ENCODE data around the gene ZBTB20.
"Not testable (repeated sequence)": the region's sequence is repeated elsewhere in the genome, so short reads cannot be mapped to it uniquely, and the experiment has no call there.

The ZBTB20 gene

GRCh38 chr3:115147329-115148141 is 447 bp upstream of the ZBTB20 start:
- DNase-seq (ENCODE audit: low read depth): peak; percentile 96

- DNase-seq (ENCODE audit: low read depth): peak; percentile 33
Observed at GRCh38 chr3:115146032-115146417, 1.1 kb downstream of the ZBTB20 start.

- no peak for DNase-seq (ENCODE audit: low read depth)
Observed at GRCh38 chr3:115141033-115141757, 5.9 kb downstream of the ZBTB20 start.

GRCh38 chr3:115139072-115139471 is 8.0 kb downstream of the ZBTB20 start:
- no peak for DNase-seq (ENCODE audit: low read depth)

- no peak for DNase-seq (ENCODE audit: low read depth)
Observed at GRCh38 chr3:115134648-115135347, 12.3 kb downstream of the ZBTB20 start.

GRCh38 chr3:115127208-115127607 is 19.9 kb downstream of the ZBTB20 start:
- DNase-seq (ENCODE audit: low read depth): no peak

- DNase-seq (ENCODE audit: low read depth): no peak
Observed at GRCh38 chr3:115120597-115120996, 26.5 kb downstream of the ZBTB20 start.

GRCh38 chr3:115113367-115113766 is 33.7 kb downstream of the ZBTB20 start:
- no peak for DNase-seq (ENCODE audit: low read depth)

- no peak for DNase-seq (ENCODE audit: low read depth)
Observed at GRCh38 chr3:115111632-115112031, 35.5 kb downstream of the ZBTB20 start.

GRCh38 chr3:115110830-115111229 is 36.3 kb downstream of the ZBTB20 start:
- DNase-seq (ENCODE audit: low read depth): no peak

- DNase-seq (ENCODE audit: low read depth): not testable (repeated sequence)
Observed at GRCh38 chr3:115110066-115110465, 37.0 kb downstream of the ZBTB20 start.

GRCh38 chr3:115108614-115109013 is 38.5 kb downstream of the ZBTB20 start:
- DNase-seq (ENCODE audit: low read depth): no peak

- no peak for DNase-seq (ENCODE audit: low read depth)
Observed at GRCh38 chr3:115102046-115102445, 45.0 kb downstream of the ZBTB20 start.

- no peak for DNase-seq (ENCODE audit: low read depth)
Observed at GRCh38 chr3:115100806-115101205, 46.3 kb downstream of the ZBTB20 start.

GRCh38 chr3:115099986-115100571 is 47.0 kb downstream of the ZBTB20 start:
- DNase-seq (ENCODE audit: low read depth): no peak

- DNase-seq (ENCODE audit: low read depth): no peak
Observed at GRCh38 chr3:115099134-115099985, 47.7 kb downstream of the ZBTB20 start.

GRCh38 chr3:115098354-115099073 is 48.6 kb downstream of the ZBTB20 start:
- DNase-seq (ENCODE audit: low read depth): no peak

- no peak for DNase-seq (ENCODE audit: low read depth)
Observed at GRCh38 chr3:115095236-115095635, 51.9 kb downstream of the ZBTB20 start.

- DNase-seq (ENCODE audit: low read depth): peak; percentile 57
Observed at GRCh38 chr3:115092220-115092791, 54.8 kb downstream of the ZBTB20 start.

GRCh38 chr3:115090712-115091111 is 56.4 kb downstream of the ZBTB20 start:
- no peak for DNase-seq (ENCODE audit: low read depth)
